A673 (cell line): ENCODE data around the gene TMPRSS7. TPM values are rescaled to one million over a fixed set of nuclear protein-coding genes. Genes with fewer than 3 reads are reported as not detected.

Source experiments
- BruUV-seq: library from RNA; stranded (reverse); fragments of 400-500 nt; replicated peaks from 2 replicates; lab custom pipeline; 2021; lab: Mats Ljungman, UMichigan
- CTCF ChIA-PET: fragments of 300-600 bp; sonication (Branson Sonifier 250); formaldehyde crosslinking; loops from one replicate; lab custom pipeline; 2022; ENCODE audit warnings: antibody characterized with exemption; lab: Charles Lee
- POLR2A ChIA-PET: fragments of 300-600 bp; sonication (Branson Sonifier 250); formaldehyde crosslinking; loops from one replicate; lab custom pipeline; 2022; ENCODE audit warnings: antibody characterized with exemption; ENCODE audit not compliant: low non-redundant PET; lab: Charles Lee
- DNase-seq: peaks from one replicate; pipeline ENCODE4 v3.0.0-alpha.2; 2015; ENCODE audit warnings: low spot score
- H3K27ac ChIP-seq: fragments of 200-600 bp; sonication (generic); 2 replicates; pipeline ENCODE4 v1.5.1; 2016; ENCODE audit warnings: mixed run types, low read depth, mild to moderate bottlenecking, mixed read lengths, antibody characterized with exemption, low read length; ENCODE audit not compliant: poor library complexity, severe bottlenecking
- H3K27me3 ChIP-seq: fragments of 200-600 bp; sonication (generic); replicated peaks from 2 replicates; pipeline ENCODE4 v1.6.1; 2017; ENCODE audit warnings: mixed run types, low read depth, mild to moderate bottlenecking, mixed read lengths, antibody characterized with exemption, low read length; ENCODE audit not compliant: insufficient read depth, poor library complexity
- H3K36me3 ChIP-seq: fragments of 200-600 bp; sonication (generic); 2 replicates; pipeline ENCODE4 v1.6.1; 2016; ENCODE audit warnings: mixed run types, mild to moderate bottlenecking, mixed read lengths, antibody characterized with exemption, low read length; ENCODE audit not compliant: insufficient read depth, poor library complexity, severe bottlenecking
- H3K4me1 ChIP-seq: fragments of 200-600 bp; sonication (generic); 2 replicates; pipeline ENCODE4 v1.6.1; 2017; ENCODE audit warnings: mixed run types, mild to moderate bottlenecking, mixed read lengths, antibody characterized with exemption, low read length; ENCODE audit not compliant: insufficient read depth, poor library complexity, severe bottlenecking
- H3K4me3 ChIP-seq: fragments of 200-600 bp; sonication (generic); 2 replicates; pipeline ENCODE4 v1.5.1; 2016; ENCODE audit warnings: low read depth, mixed run types, mild to moderate bottlenecking, mixed read lengths, low read length; ENCODE audit not compliant: poor library complexity, severe bottlenecking
- H3K9me3 ChIP-seq: fragments of 200-600 bp; sonication (generic); 2 replicates; pipeline ENCODE4 v1.6.1; 2016; ENCODE audit warnings: mixed run types, low read depth, mild to moderate bottlenecking, mixed read lengths, antibody characterized with exemption, low read length; ENCODE audit not compliant: poor library complexity, severe bottlenecking
- CTCF ChIP-seq: fragments of 300-800, 200-600 bp; sonication (generic); conservative IDR thresholded peaks from 2 replicates; pipeline ENCODE4 v1.5.1; 2017; ENCODE audit warnings: low read depth, mild to moderate bottlenecking, antibody characterized with exemption, low read length, moderate library complexity, mixed read lengths
- EZH2 ChIP-seq: fragments of 200-600 bp; sonication (generic); IDR thresholded peaks from 2 replicates; pipeline ENCODE4 v1.6.1; 2017; ENCODE audit warnings: borderline replicate concordance, low read depth, mild to moderate bottlenecking, mixed read lengths, antibody characterized with exemption, low read length; ENCODE audit not compliant: poor library complexity, severe bottlenecking
- intact Hi-C: fragments of 100-400 bp; cut with micrococcal nuclease; formaldehyde crosslinking; loops from one replicate; pipeline ENCODE4 v1.10.0; 2022; ENCODE audit not compliant: unreplicated experiment
- total RNA-seq: library from RNA; stranded (reverse); gene quantifications from 2 replicates; pipeline ENCODE4 v1.2.3, GENCODE V29; 2021

Gene TMPRSS7
- total RNA-seq, 1 experiment from 2014 or later: not detected

DNA sequence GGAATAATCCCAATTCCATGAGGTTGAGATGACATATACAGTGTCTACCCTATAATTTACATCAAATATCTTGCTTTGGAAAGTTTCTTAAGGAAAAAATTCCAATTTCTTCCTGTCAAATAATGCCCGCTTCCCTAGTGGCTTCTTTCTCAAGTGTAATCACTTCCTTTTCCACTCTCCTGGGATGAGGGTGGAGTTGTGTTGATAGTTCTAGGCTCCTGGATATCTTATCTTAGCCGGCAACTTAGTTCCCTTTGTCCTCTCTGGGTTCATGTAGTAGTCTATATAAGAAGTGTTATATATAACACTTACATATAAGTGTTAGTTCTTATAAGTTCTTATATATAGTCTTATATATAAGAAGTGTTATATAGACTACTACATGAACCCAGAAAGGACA, 24.9 kb upstream of the TMPRSS7 start:
- H3K36me3 ChIP-seq: no peaks in the 10 kb centered on the region
- POLR2A ChIA-PET: no interaction called here
- no TSS peak for BruUV-seq

DNA sequence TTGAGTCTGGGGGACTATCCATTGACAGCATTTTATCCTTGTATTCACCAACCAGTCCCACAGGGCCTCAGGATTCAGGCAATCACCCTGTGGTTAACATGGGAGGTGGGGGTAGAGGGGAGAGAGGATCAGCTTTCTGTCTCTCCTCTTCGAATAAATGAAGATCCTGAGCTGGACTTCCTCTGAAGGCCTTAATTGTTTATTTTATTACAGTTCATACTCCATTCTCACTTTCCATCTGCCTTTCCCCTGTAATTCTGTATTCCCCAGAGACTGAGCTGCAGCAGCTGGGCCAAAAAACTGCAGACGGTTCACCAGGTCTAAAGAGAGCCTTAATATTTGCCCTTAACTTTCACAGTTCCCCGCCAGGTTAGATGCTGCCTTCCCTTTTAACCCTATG, 23.9 kb upstream of the TMPRSS7 start:
- ChIA-PET POLR2A (no interaction called here), CTCF (no interaction called here)
- peaks cover 39% of the 10 kb centered on the region for H3K4me1 ChIP-seq
- TF ChIP-seq EZH2 (no peak), CTCF (no peak)
- H3K27ac ChIP-seq: no peak overlapping the region
- H3K4me3 ChIP-seq: no peak overlapping the region
- BruUV-seq: no TSS peak
- no peaks in the 10 kb centered on the region for H3K36me3 ChIP-seq
- intact Hi-C loops: no loop called here
- H3K9me3 ChIP-seq: no peaks in the 10 kb centered on the region
- H3K27me3 ChIP-seq: no peaks in the 10 kb centered on the region
- peak; percentile 43 for DNase-seq

More for the DNA sequence above, 24.9 kb upstream of the TMPRSS7 start:
- no peak overlapping the region for H3K4me3 ChIP-seq
- no peak overlapping the region for H3K27ac ChIP-seq
- H3K4me1 ChIP-seq: peaks cover 39% of the 10 kb centered on the region
- TF ChIP-seq CTCF (no peak), EZH2 (no peak)
- DNase-seq: no peak
- CTCF ChIA-PET: no interaction called here
- H3K9me3 ChIP-seq: no peaks in the 10 kb centered on the region
- no peaks in the 10 kb centered on the region for H3K27me3 ChIP-seq
- intact Hi-C loops: no loop called here

DNA sequence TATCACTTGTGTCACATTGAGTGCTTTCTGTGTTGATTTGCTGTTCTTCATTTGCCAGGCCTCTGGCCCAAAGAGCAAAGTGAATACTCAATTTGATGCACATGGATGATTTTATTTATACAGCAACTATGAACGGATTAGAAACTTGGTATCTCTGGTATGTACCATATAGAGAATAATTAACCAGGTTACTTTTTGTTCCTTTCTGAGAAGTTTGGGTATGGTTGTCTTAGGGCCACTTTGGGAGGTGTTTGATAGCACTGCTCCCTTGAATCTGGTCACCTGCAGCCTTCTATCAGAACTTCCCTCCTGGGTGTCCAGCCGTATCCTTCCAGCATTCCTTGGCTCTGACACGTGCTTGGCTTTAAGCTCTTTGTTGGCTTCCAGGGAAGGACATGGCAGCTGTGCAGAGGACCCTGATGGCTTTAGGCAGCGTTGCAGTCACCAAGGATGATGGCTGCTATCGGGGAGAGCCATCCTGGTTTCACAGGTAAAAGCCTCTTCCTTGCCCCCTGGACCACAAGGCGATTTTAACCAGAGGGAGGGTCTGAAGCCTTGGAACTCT, 23.1 kb upstream of the TMPRSS7 start:
- Histone ChIP-seq H3K36me3 (no peaks in the 10 kb centered on the region), H3K4me1 (peaks cover 39% of the 10 kb centered on the region), H3K27me3 (no peaks in the 10 kb centered on the region), H3K27ac (no peak overlapping the region), H3K9me3 (no peaks in the 10 kb centered on the region), H3K4me3 (no peak overlapping the region)
- ChIA-PET CTCF (interaction anchor here (0.7 to 3.5 kb wide), 2 partner anchors 22 to 313 kb away, joined by 4 to 24 read pairs; no protein-coding TSS in a partner anchor), POLR2A (interaction anchor here (0.7 kb wide), 1 partner anchor 33 kb away, joined by 3 read pairs; no protein-coding TSS in a partner anchor)
- BruUV-seq: no TSS peak
- no peak for TF ChIP-seq EZH2
- no peak for TF ChIP-seq CTCF
- no peak for DNase-seq
- intact Hi-C loops: no loop called here
